Measurements from ENCODE around the gene TRIM9. TPM values are rescaled to one million over a fixed set of nuclear protein-coding genes. Genes with fewer than 3 reads are reported as not detected.

TRIM9 gene
- total RNA-seq, 1 donor from 2014 or later, result 1.7 TPM

DNA sequence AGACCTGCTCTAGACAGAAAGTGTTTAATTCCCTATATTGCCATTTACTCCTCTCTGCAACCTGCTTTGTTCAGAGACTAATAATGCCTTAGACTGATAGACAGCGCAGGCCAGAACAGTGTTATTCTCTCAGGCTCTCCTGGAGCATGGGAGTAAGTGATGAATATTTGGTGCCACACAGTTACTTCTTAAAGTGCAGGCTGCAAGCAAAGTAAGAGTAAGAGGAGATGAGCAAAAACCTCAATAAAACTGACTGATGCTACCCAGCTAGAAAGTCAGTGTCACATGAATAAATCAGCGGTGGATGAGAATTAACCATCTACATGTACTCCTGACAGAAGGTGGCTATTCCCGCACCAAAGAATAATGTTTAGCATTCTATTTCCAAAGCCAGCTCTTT is 9.9 kb downstream of the TRIM9 start:
- no peaks in the 10 kb centered on the region for H3K9me3 Mint-ChIP-seq (ENCODE audit: low read depth)
- no peak for TF ChIP-seq CTCF (IDR thresholded peaks at IDR 0.05; ENCODE audit: unreplicated experiment)
- no peak overlapping the region for H3K27ac Mint-ChIP-seq
- peaks cover 36% of the 10 kb centered on the region for H3K27me3 Mint-ChIP-seq
- H3K4me3 Mint-ChIP-seq (ENCODE audit: low read depth), result no peak overlapping the region
- H3K4me1 Mint-ChIP-seq (ENCODE audit: low read depth), result peaks cover 15% of the 10 kb centered on the region
- no peaks in the 10 kb centered on the region for H3K36me3 Mint-ChIP-seq (ENCODE audit: insufficient read depth)
- DNase-seq (ENCODE audit: low spot score, unreplicated experiment), result no peak

GRCh38 chr14:51084507-51084906 is 10.4 kb downstream of the TRIM9 start:
- Mint-ChIP-seq H3K27ac (no peak overlapping the region), H3K9me3 (ENCODE audit: low read depth) (no peaks in the 10 kb centered on the region), H3K4me1 (ENCODE audit: low read depth) (peaks cover 15% of the 10 kb centered on the region), H3K4me3 (ENCODE audit: low read depth) (no peak overlapping the region), H3K36me3 (ENCODE audit: insufficient read depth) (no peaks in the 10 kb centered on the region), H3K27me3 (peaks cover 36% of the 10 kb centered on the region)
- TF ChIP-seq CTCF (IDR thresholded peaks at IDR 0.05; ENCODE audit: unreplicated experiment), result no peak
- DNase-seq (ENCODE audit: low spot score, unreplicated experiment), result no peak

GRCh38 chr14:51082349-51082748 is 12.6 kb downstream of the TRIM9 start:
- no peak for TF ChIP-seq CTCF (IDR thresholded peaks at IDR 0.05; ENCODE audit: unreplicated experiment)
- no peak overlapping the region for H3K27ac Mint-ChIP-seq
- H3K4me3 Mint-ChIP-seq (ENCODE audit: low read depth), result no peak overlapping the region
- no peaks in the 10 kb centered on the region for H3K36me3 Mint-ChIP-seq (ENCODE audit: insufficient read depth)
- no peak for DNase-seq (ENCODE audit: low spot score, unreplicated experiment)
- peaks cover 14% of the 10 kb centered on the region for H3K4me1 Mint-ChIP-seq (ENCODE audit: low read depth)
- H3K9me3 Mint-ChIP-seq (ENCODE audit: low read depth), result no peaks in the 10 kb centered on the region
- peaks cover 43% of the 10 kb centered on the region for H3K27me3 Mint-ChIP-seq

- Mint-ChIP-seq H3K4me1 (ENCODE audit: low read depth) (peaks cover 8% of the 10 kb centered on the region), H3K36me3 (ENCODE audit: insufficient read depth) (no peaks in the 10 kb centered on the region), H3K27me3 (peaks cover 47% of the 10 kb centered on the region), H3K9me3 (ENCODE audit: low read depth) (no peaks in the 10 kb centered on the region), H3K27ac (no peak overlapping the region), H3K4me3 (ENCODE audit: low read depth) (no peak overlapping the region)
- no peak for DNase-seq (ENCODE audit: low spot score, unreplicated experiment)
- no peak for TF ChIP-seq CTCF (IDR thresholded peaks at IDR 0.05; ENCODE audit: unreplicated experiment)
Measured at GRCh38 chr14:51081712-51082111, 13.2 kb downstream of the TRIM9 start.

GRCh38 chr14:51081209-51081608 is 13.7 kb downstream of the TRIM9 start:
- no peaks in the 10 kb centered on the region for H3K36me3 Mint-ChIP-seq (ENCODE audit: insufficient read depth)
- no peak overlapping the region for H3K27ac Mint-ChIP-seq
- no peak for TF ChIP-seq CTCF (IDR thresholded peaks at IDR 0.05; ENCODE audit: unreplicated experiment)
- peaks cover 5% of the 10 kb centered on the region for H3K4me1 Mint-ChIP-seq (ENCODE audit: low read depth)
- H3K27me3 Mint-ChIP-seq, result peaks cover 45% of the 10 kb centered on the region
- no peak for DNase-seq (ENCODE audit: low spot score, unreplicated experiment)
- no peaks in the 10 kb centered on the region for H3K9me3 Mint-ChIP-seq (ENCODE audit: low read depth)
- no peak overlapping the region for H3K4me3 Mint-ChIP-seq (ENCODE audit: low read depth)

Data from progenitor cell of endocrine pancreas (in vitro differentiated cells).